Mesothelial cell of epicardium (in vitro differentiated cells): ENCODE measurements around the gene HOXD13. TPM values are rescaled to one million over a fixed set of nuclear protein-coding genes. Genes with fewer than 3 reads are reported as not detected.

Experiments used
- DNase-seq, 2 experiments: peaks; one replicate each; pipeline ENCODE4 v3.0.0; 2021; ENCODE audit warnings: low spot score in 2 of 2; ENCODE audit not compliant: unreplicated experiment in 2 of 2
- H3K27ac Mint-ChIP-seq: 2 replicates; pipeline ENCODE4 v1.8.0; 2021; ENCODE audit warnings: mixed read lengths
- H3K27me3 Mint-ChIP-seq: 2 replicates; pipeline ENCODE4 v1.8.0; 2021; ENCODE audit warnings: low read depth, mixed read lengths
- H3K36me3 Mint-ChIP-seq: 2 replicates; pipeline ENCODE4 v1.8.0; 2021; ENCODE audit warnings: mixed read lengths
- H3K4me1 Mint-ChIP-seq: 2 replicates; pipeline ENCODE4 v1.8.0; 2021; ENCODE audit warnings: mixed read lengths
- H3K4me3 Mint-ChIP-seq: 2 replicates; pipeline ENCODE4 v1.8.0; 2021; ENCODE audit warnings: mild to moderate bottlenecking, moderate library complexity, mixed read lengths
- H3K9me3 Mint-ChIP-seq: 2 replicates; pipeline ENCODE4 v1.8.0; 2021; ENCODE audit warnings: mixed read lengths
- total RNA-seq: library from RNA; stranded (reverse); gene quantifications from 3 replicates; pipeline ENCODE4 v1.2.1, GENCODE V29; 2021
- TF ChIP-seq, protein P1 (sequence below): fragments of 200-600 bp; sonication (generic); IDR thresholded peaks from one replicate; pipeline ENCODE4 v1.5.0; 2021; ENCODE audit warnings: antibody characterized with exemption; ENCODE audit not compliant: unreplicated experiment

HOXD13 gene
- total RNA-seq, 1 donor from 2014 or later, result 0.56 TPM

GRCh38 chr2:176087330-176088047, 5.0 kb upstream of the HOXD13 start:
- DNase-seq, result no peak
- no peaks in the 10 kb centered on the region for H3K9me3 Mint-ChIP-seq
- H3K4me3 Mint-ChIP-seq, result peak overlapping the region; percentile 83
- H3K36me3 Mint-ChIP-seq, result no peaks in the 10 kb centered on the region
- H3K4me1 Mint-ChIP-seq, result peaks cover 22% of the 10 kb centered on the region
- peaks cover 98% of the 10 kb centered on the region for H3K27me3 Mint-ChIP-seq
- H3K27ac Mint-ChIP-seq, result no peak overlapping the region
- TF ChIP-seq, protein P1, sequence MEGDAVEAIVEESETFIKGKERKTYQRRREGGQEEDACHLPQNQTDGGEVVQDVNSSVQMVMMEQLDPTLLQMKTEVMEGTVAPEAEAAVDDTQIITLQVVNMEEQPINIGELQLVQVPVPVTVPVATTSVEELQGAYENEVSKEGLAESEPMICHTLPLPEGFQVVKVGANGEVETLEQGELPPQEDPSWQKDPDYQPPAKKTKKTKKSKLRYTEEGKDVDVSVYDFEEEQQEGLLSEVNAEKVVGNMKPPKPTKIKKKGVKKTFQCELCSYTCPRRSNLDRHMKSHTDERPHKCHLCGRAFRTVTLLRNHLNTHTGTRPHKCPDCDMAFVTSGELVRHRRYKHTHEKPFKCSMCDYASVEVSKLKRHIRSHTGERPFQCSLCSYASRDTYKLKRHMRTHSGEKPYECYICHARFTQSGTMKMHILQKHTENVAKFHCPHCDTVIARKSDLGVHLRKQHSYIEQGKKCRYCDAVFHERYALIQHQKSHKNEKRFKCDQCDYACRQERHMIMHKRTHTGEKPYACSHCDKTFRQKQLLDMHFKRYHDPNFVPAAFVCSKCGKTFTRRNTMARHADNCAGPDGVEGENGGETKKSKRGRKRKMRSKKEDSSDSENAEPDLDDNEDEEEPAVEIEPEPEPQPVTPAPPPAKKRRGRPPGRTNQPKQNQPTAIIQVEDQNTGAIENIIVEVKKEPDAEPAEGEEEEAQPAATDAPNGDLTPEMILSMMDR, result no peak

GRCh38 chr2:176088048-176088936, 4.2 kb upstream of the HOXD13 start:
- H3K27me3 Mint-ChIP-seq, result peaks cover 94% of the 10 kb centered on the region
- peak overlapping the region; percentile 83 for H3K4me3 Mint-ChIP-seq
- no peaks in the 10 kb centered on the region for H3K9me3 Mint-ChIP-seq
- TF ChIP-seq, protein P1, result peak; percentile 52
- H3K27ac Mint-ChIP-seq, result no peak overlapping the region
- DNase-seq, result peak in 1 of 2 experiments; percentile 74
- no peaks in the 10 kb centered on the region for H3K36me3 Mint-ChIP-seq
- peaks cover 16% of the 10 kb centered on the region for H3K4me1 Mint-ChIP-seq

GRCh38 chr2:176088937-176089842, 3.3 kb upstream of the HOXD13 start:
- H3K9me3 Mint-ChIP-seq, result no peaks in the 10 kb centered on the region
- peaks cover 94% of the 10 kb centered on the region for H3K27me3 Mint-ChIP-seq
- H3K27ac Mint-ChIP-seq, result no peak overlapping the region

GRCh38 chr2:176089843-176090395, 2.6 kb upstream of the HOXD13 start:
- peaks cover 12% of the 10 kb centered on the region for H3K4me1 Mint-ChIP-seq
- H3K9me3 Mint-ChIP-seq, result no peaks in the 10 kb centered on the region

More at GRCh38 chr2:176088937-176089842, 3.3 kb upstream of the HOXD13 start:
- Mint-ChIP-seq H3K4me1 (peaks cover 15% of the 10 kb centered on the region), H3K36me3 (no peaks in the 10 kb centered on the region), H3K4me3 (no peak overlapping the region)
- DNase-seq, result no peak
- TF ChIP-seq, protein P1, result no peak

More at GRCh38 chr2:176089843-176090395, 2.6 kb upstream of the HOXD13 start:
- no peaks in the 10 kb centered on the region for H3K36me3 Mint-ChIP-seq
- H3K27ac Mint-ChIP-seq, result no peak overlapping the region
- H3K27me3 Mint-ChIP-seq, result peaks cover 94% of the 10 kb centered on the region
- DNase-seq, result no peak
- no peak overlapping the region for H3K4me3 Mint-ChIP-seq
- TF ChIP-seq, protein P1, result no peak
